TTC549 (cell line): ENCODE data around the gene PRSS21.

Experiments used
- FAIRE-seq: peaks from 2 replicates; lab custom pipeline; 2012; peaks lifted over from hg19 to GRCh38; lab: Jason Lieb, UNC

The PRSS21 gene

DNA sequence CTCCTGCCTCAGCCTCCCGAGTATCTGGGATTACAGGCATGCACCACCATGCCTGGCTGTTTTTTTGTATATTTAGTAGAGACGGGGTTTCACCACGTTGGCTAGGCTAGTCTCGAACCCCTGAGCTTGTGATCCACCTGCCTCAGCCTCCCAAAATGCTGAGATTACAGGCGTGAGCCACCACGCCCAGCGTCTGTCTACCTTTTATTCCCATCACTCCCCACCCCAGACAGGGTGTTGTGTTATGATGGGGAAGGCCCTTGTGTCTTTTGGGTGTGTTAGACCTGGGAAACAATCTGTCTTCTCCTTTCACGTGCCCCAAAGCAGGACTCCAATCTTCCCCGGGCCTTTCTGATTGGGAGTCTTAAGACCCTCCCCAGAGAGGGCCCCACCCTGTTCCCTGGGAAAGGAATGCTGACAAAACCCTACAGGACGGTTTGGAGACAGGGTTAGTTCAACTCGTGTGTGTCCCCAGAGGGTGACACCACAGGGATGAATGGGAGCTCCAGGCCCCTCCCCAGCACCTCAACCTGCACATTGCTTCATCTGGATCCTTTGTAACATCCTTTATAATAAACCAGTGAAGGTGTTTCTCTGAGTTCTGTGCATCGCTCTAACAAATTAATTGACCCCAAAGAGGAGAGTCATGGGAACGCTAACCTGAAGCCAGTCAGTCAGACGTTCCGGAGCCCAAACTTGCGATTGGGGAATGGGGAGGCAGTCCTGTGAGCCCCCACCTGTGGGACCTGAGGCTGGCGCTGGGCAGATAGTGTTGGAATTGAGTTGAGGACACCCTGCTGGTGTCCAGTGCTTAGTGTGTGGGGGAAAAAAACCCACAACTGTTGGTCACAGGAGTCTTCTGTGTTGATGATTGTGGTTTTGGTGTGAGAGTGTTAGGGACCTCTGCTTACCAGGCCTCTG, 36.8 kb upstream of the PRSS21 start:
- FAIRE-seq: no peak

DNA sequence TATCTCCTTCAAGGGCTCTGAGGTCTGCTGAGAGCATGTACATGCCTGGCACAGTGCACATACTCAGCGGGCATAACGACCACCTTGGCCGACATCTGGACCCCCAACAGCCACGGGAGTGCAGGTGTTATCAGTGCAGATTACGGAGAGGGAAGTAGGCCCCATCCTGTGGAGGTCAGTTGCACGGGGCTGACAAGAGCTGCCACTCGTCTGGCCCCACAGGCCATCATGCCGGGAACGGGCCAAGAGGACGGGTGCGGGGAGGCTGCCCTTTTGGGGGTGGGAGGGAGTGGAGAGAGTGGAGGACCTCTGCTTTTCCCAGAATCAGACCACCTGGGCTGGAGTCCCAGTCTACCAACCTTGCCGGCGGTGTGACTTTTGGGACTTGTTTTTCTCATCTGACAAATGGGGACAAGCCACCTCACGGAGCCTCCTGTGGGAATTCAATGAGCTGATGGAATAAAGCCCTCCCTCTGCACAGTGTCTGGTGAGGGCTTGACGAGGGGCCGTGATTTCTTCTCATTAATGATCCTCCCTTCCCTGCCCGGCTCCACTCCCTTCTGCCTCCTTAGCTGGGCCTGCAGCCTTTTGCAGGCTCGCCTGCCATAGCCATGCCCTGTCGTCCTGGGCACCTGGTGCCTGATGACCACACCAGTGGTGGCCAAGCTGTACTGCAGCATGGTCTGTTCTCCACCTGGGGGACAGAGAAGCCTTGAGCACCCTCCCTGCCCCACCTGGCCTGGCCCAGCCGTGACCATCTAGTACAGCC, 34.3 kb upstream of the PRSS21 start:
- no peak for FAIRE-seq

- no peak for FAIRE-seq
Measured at GRCh38 chr16:2783581-2784357, 33.3 kb upstream of the PRSS21 start.

GRCh38 chr16:2784358-2785100, 32.5 kb upstream of the PRSS21 start:
- FAIRE-seq: no peak

GRCh38 chr16:2785101-2785991, 31.7 kb upstream of the PRSS21 start:
- no peak for FAIRE-seq

DNA sequence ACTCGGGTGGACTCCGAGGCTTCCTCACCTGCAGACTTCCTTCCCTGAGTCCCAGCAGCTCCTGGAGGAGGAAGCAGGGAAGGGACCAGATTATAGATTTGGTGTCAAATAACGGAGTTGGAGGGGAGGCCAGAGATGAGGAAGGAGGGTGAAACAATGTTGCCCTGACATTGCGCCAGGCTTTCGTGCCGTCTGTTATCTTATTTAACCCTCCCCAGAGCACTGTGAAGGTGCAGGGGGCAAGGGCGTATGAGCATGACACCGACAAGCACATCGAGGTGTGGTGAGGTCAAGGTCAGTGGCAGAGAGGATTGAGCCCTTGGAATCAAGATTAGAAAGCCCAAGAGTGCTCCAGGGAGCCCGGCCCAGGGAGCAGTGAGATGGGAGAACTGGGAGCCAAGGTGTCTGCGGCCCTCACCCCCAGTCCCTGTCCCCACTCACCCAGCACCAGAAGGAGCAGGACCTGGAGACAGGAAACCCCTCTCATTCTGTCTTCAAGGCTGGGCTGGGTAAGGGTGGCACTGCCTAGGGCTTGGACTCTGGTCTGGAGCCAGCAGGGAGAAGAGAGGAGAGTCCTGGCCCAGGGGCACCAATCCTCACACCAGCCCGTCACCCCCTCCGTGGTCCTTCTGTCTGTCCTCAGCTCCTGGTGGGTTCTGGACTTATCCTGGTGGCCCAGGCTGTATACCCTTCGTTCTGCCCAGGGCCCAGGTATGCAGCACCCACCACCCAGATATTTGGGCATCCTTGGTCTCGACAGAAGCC, 30.8 kb upstream of the PRSS21 start:
- FAIRE-seq: no peak

DNA sequence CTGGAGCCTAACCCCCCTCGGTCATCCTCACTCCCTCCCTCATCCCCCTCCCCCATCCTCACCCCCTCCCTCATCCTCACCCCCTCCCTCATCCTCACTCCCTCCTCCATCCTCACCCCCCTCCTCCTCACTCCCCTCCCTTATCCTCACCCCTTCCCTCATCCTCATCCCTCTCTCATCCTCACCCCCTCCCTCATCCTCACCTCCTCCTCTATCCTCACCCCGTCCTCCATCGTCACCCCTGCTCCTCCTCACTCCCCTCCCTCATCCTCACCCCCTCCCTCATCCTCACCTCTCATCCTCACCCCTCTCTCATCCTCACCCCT, 30.2 kb upstream of the PRSS21 start:
- no peak for FAIRE-seq

DNA sequence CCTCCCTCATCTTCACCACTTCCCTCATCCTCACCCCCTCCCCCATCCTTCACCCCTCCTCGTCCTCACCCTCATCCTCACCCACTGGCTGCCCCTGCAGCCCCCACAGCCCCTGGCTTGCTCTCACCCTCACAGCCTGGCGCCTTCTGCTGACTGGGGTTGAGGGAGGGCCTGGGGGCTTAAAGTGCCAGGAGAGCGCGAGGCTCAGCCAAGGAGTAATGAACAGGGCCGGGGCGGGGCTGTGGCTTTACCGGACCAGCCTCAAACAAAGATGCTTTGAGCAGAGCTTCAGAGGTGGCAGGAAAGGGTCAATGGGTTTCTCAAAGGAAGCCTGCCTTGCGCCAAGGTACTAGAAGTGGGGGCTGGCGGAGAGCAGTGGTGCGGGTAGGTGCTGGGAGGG, 29.6 kb upstream of the PRSS21 start, which contains the start of gene PRSS33:
TSS of gene PRSS33 (minus strand) at position 155 of the 400 bp plus-strand sequence. CDS start 1,013 bp downstream, outside the sequence.
- FAIRE-seq: no peak

- no peak for FAIRE-seq
Measured at GRCh38 chr16:2787961-2788360, 29.1 kb upstream of the PRSS21 start.

GRCh38 chr16:2790631-2791030, 26.4 kb upstream of the PRSS21 start:
- FAIRE-seq: no peak

GRCh38 chr16:2791174-2791573, 25.9 kb upstream of the PRSS21 start:
- FAIRE-seq: no peak

DNA sequence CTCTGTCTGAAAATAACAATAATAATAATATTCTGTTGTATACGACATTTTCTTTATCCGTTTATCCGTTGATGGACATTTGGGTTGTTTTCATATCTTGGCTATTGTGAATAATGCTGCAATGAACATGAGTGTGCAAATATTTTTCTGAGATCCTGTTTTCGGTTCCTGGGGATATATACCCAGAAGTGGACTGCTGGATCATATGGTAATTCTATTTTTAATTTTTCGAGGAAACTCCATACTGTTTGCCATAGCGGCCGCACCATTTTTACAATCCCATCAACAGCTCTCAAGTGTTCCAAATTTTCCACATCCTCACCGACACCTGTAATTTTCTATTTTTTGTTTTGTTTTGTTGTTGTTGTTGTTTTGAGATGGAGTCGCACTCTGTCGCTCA, 24.1 kb upstream of the PRSS21 start:
- FAIRE-seq: no peak

DNA sequence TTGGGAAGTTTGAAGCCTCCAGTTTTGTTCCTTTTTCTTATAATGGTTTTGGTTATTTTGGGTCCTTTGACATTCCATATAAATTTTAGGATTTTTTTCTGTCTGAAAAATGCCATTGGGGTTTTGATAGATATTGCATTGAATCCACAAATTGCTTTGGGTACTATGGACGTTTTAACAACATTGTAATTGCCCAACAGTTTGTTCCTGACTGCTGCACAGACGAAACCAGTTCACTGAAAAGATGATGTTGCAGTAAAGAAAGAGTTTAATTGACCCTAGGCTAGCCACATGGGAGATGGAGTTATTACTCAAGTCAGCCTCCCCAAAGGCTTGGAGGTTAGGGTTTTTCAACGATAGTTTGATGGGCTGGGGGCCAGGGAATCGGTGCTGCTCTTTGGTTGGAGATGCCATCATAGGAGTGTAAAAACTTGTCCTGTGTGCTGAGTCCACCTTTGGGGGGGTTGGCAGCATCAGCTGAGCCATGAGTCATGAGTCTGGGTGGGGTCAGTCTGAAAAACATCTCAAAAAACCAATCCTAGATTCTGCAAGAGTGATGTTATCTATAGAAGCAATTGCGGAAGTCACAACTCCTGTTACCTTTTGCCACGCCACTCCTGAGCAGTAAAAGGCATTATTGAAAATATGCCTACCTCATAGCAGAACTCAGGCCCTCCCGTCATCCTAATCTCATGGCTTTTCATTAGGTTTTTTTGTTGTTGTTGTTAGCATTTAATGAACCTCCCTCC, 21.5 kb upstream of the PRSS21 start:
- no peak for FAIRE-seq

DNA sequence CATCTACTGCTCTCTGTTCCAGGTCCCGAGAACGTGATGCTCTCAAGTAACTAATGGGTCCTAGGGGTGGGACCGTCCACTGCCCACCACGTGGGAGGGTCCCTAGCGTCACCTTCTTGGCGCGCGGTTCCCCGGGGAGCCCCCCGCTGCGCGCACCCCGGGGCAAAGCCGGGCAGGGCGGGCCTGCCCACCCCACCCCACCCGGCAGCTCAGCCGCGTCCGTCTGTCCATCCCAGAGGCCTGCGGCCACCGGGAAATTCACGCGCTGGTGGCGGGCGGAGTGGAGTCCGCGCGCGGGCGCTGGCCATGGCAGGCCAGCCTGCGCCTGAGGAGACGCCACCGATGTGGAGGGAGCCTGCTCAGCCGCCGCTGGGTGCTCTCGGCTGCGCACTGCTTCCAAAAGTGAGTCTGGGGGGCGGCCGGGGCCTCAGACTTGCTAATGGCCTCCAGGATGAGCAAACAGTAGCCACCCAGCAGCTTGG, 18.3 kb upstream of the PRSS21 start:
- no peak for FAIRE-seq

DNA sequence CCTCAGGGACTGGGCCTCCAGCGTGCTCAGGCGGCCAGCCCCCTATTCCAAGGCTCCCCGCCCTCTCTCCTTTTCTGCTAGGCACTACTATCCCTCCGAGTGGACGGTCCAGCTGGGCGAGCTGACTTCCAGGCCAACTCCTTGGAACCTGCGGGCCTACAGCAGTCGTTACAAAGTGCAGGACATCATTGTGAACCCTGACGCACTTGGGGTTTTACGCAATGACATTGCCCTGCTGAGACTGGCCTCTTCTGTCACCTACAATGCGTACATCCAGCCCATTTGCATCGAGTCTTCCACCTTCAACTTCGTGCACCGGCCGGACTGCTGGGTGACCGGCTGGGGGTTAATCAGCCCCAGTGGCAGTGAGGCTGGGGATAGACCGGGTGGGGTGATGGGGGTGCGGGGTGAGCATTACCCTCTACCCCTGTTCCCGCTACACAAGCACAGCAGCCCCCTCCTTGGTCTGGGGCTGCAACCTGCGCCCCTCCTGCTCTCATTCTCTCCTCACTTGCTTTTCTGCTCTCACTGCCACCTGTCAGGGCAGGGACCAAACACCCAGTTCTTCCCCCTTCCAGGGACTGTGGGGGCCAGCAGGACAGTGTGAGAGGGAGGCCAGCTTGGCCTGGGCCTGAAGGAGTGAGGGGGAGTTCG, 17.7 kb upstream of the PRSS21 start:
- no peak for FAIRE-seq

GRCh38 chr16:2799859-2800226, 17.2 kb upstream of the PRSS21 start:
- FAIRE-seq: no peak

- no peak for FAIRE-seq
Measured at GRCh38 chr16:2803545-2804195, 13.4 kb upstream of the PRSS21 start.

DNA sequence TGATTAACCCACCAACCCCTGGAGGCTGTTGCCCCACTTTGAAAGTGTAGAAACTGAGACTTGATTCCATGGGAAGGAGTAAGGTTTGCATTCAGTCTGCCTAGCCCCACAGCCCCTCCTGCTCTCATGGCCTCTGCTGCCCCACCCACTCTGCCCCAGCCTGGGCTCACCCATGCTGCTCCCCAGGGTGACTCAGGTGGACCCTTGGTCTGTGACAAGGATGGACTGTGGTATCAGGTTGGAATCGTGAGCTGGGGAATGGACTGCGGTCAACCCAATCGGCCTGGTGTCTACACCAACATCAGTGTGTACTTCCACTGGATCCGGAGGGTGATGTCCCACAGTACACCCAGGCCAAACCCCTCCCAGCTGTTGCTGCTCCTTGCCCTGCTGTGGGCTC, 12.3 kb upstream of the PRSS21 start:
- FAIRE-seq: no peak
